Measurements from ENCODE around the gene SHH.
"Not testable (repeated sequence)": the region's sequence is repeated elsewhere in the genome, so short reads cannot be mapped to it uniquely, and the experiment has no call there.

The SHH gene

GRCh38 chr7:155819186-155819585 lies 6.9 kb upstream of the SHH start:
- Histone ChIP-seq H3K9me3 (replicated peaks; ENCODE audit: insufficient read depth, low read length) (no peaks in the 10 kb centered on the region), H2AFZ (ENCODE audit: low read length) (no peak overlapping the region), H3K4me3 (ENCODE audit: low read length) (no peak overlapping the region), H3K4me1 (ENCODE audit: low read length) (no peaks in the 10 kb centered on the region), H3F3A (ENCODE audit: insufficient read depth, low read length) (no peaks in the 10 kb centered on the region), H3K27me3 (replicated peaks; ENCODE audit: insufficient read depth, low read length) (peaks cover 82% of the 10 kb centered on the region), H4K20me1 (ENCODE audit: insufficient read depth, low read length) (no peaks in the 10 kb centered on the region), H3K9ac (ENCODE audit: low read length) (no peak overlapping the region), H3K27ac (ENCODE audit: low read length) (no peak overlapping the region), H3K79me2 (ENCODE audit: low read length) (no peaks in the 10 kb centered on the region), H3K4me2 (ENCODE audit: low read depth, low read length) (no peak overlapping the region), H3K36me3 (replicated peaks; ENCODE audit: insufficient read depth, low read length) (no peaks in the 10 kb centered on the region), H3K9me2 (replicated peaks; ENCODE audit: insufficient read depth, low read length) (no peaks in the 10 kb centered on the region)
- TF ChIP-seq EZH2phosphoT487 (IDR thresholded peaks at IDR 0.05; ENCODE audit: low read length): no peak
- TF ChIP-seq CTCF (IDR thresholded peaks at IDR 0.05; ENCODE audit: low read length): no peak
- TF ChIP-seq EZH2 (optimal IDR thresholded peaks at IDR 0.05; ENCODE audit: low read depth, low read length): no peak
- peak; percentile 3 for DNase-seq

GRCh38 chr7:155818820-155819168 lies 6.5 kb upstream of the SHH start:
- TF ChIP-seq CTCF (IDR thresholded peaks at IDR 0.05; ENCODE audit: low read length): no peak
- TF ChIP-seq EZH2phosphoT487 (IDR thresholded peaks at IDR 0.05; ENCODE audit: low read length): no peak
- TF ChIP-seq EZH2 (optimal IDR thresholded peaks at IDR 0.05; ENCODE audit: low read depth, low read length): no peak
- no peaks in the 10 kb centered on the region for H3K36me3 ChIP-seq (replicated peaks; ENCODE audit: insufficient read depth, low read length)
- no peaks in the 10 kb centered on the region for H3F3A ChIP-seq (ENCODE audit: insufficient read depth, low read length)
- no peak overlapping the region for H3K9ac ChIP-seq (ENCODE audit: low read length)
- H2AFZ ChIP-seq (ENCODE audit: low read length): no peak overlapping the region
- no peak overlapping the region for H3K4me3 ChIP-seq (ENCODE audit: low read length)
- H3K9me3 ChIP-seq (replicated peaks; ENCODE audit: insufficient read depth, low read length): no peaks in the 10 kb centered on the region
- H4K20me1 ChIP-seq (ENCODE audit: insufficient read depth, low read length): no peaks in the 10 kb centered on the region
- peaks cover 82% of the 10 kb centered on the region for H3K27me3 ChIP-seq (replicated peaks; ENCODE audit: insufficient read depth, low read length)
- H3K9me2 ChIP-seq (replicated peaks; ENCODE audit: insufficient read depth, low read length): no peaks in the 10 kb centered on the region
- no peaks in the 10 kb centered on the region for H3K79me2 ChIP-seq (ENCODE audit: low read length)
- H3K4me2 ChIP-seq (ENCODE audit: low read depth, low read length): no peak overlapping the region
- DNase-seq: no peak
- H3K4me1 ChIP-seq (ENCODE audit: low read length): no peaks in the 10 kb centered on the region
- no peak overlapping the region for H3K27ac ChIP-seq (ENCODE audit: low read length)

GRCh38 chr7:155818154-155818819 lies 6.0 kb upstream of the SHH start:
- H3F3A ChIP-seq (ENCODE audit: insufficient read depth, low read length): no peaks in the 10 kb centered on the region
- DNase-seq: peak; percentile 4
- no peaks in the 10 kb centered on the region for H3K4me1 ChIP-seq (ENCODE audit: low read length)
- no peak overlapping the region for H3K4me2 ChIP-seq (ENCODE audit: low read depth, low read length)
- no peaks in the 10 kb centered on the region for H3K79me2 ChIP-seq (ENCODE audit: low read length)
- no peak overlapping the region for H3K4me3 ChIP-seq (ENCODE audit: low read length)
- H3K9me2 ChIP-seq (replicated peaks; ENCODE audit: insufficient read depth, low read length): no peaks in the 10 kb centered on the region
- no peaks in the 10 kb centered on the region for H3K36me3 ChIP-seq (replicated peaks; ENCODE audit: insufficient read depth, low read length)
- TF ChIP-seq EZH2phosphoT487 (IDR thresholded peaks at IDR 0.05; ENCODE audit: low read length) (no peak), CTCF (IDR thresholded peaks at IDR 0.05; ENCODE audit: low read length) (no peak), EZH2 (optimal IDR thresholded peaks at IDR 0.05; ENCODE audit: low read depth, low read length) (no peak)
- H3K9ac ChIP-seq (ENCODE audit: low read length): no peak overlapping the region
- H3K9me3 ChIP-seq (replicated peaks; ENCODE audit: insufficient read depth, low read length): no peaks in the 10 kb centered on the region
- H3K27me3 ChIP-seq (replicated peaks; ENCODE audit: insufficient read depth, low read length): peaks cover 82% of the 10 kb centered on the region
- H3K27ac ChIP-seq (ENCODE audit: low read length): no peak overlapping the region
- H2AFZ ChIP-seq (ENCODE audit: low read length): no peak overlapping the region
- no peaks in the 10 kb centered on the region for H4K20me1 ChIP-seq (ENCODE audit: insufficient read depth, low read length)

- not testable (repeated sequence) for H3K4me1 ChIP-seq (ENCODE audit: low read length); H3K36me3 ChIP-seq (replicated peaks; ENCODE audit: insufficient read depth, low read length); H3K27ac ChIP-seq (ENCODE audit: low read length); H3K79me2 ChIP-seq (ENCODE audit: low read length); H3K9me2 ChIP-seq (replicated peaks; ENCODE audit: insufficient read depth, low read length); H3K4me3 ChIP-seq (ENCODE audit: low read length); H4K20me1 ChIP-seq (ENCODE audit: insufficient read depth, low read length); H2AFZ ChIP-seq (ENCODE audit: low read length); H3K9ac ChIP-seq (ENCODE audit: low read length); H3F3A ChIP-seq (ENCODE audit: insufficient read depth, low read length); H3K9me3 ChIP-seq (replicated peaks; ENCODE audit: insufficient read depth, low read length); H3K4me2 ChIP-seq (ENCODE audit: low read depth, low read length)
- H3K27me3 ChIP-seq (replicated peaks; ENCODE audit: insufficient read depth, low read length): peaks cover 82% of the 10 kb centered on the region
- peak; percentile 2 for DNase-seq
These were observed 5.3 kb upstream of the SHH start for GRCh38 chr7:155817515-155817914.

All from MM.1S (cell line).